Glutamatergic neuron (in vitro differentiated cells): ENCODE measurements around the gene ZFPM1. TPM values are rescaled to one million over a fixed set of nuclear protein-coding genes. Genes with fewer than 3 reads are reported as not detected.
A peak's percentile ranks its signal among the peaks of the same experiment; 100 is the strongest.

ENCODE experiments used
- DNase-seq: peaks from one replicate; pipeline ENCODE4 v3.0.0; 2022
- H3K27ac Mint-ChIP-seq: one replicate; pipeline ENCODE4 v1.8.0; 2020; ENCODE audit warnings: mild to moderate bottlenecking, mixed read lengths, inconsistent platforms; ENCODE audit not compliant: unreplicated experiment
- H3K27me3 Mint-ChIP-seq: one replicate; pipeline ENCODE4 v1.8.0; 2020; ENCODE audit warnings: mild to moderate bottlenecking, moderate library complexity, mixed read lengths, inconsistent platforms; ENCODE audit not compliant: unreplicated experiment
- H3K36me3 Mint-ChIP-seq: one replicate; pipeline ENCODE4 v1.8.0; 2020; ENCODE audit warnings: mild to moderate bottlenecking, mixed read lengths, inconsistent platforms; ENCODE audit not compliant: unreplicated experiment
- H3K4me1 Mint-ChIP-seq: one replicate; pipeline ENCODE4 v1.8.0; 2020; ENCODE audit warnings: mild to moderate bottlenecking, low read depth, mixed read lengths, inconsistent platforms; ENCODE audit not compliant: unreplicated experiment
- H3K4me3 Mint-ChIP-seq: one replicate; pipeline ENCODE4 v1.8.0; 2020; ENCODE audit warnings: mild to moderate bottlenecking, mixed read lengths, inconsistent platforms; ENCODE audit not compliant: unreplicated experiment
- H3K9me3 Mint-ChIP-seq: one replicate; pipeline ENCODE4 v1.8.0; 2020; ENCODE audit warnings: mild to moderate bottlenecking, moderate library complexity, mixed read lengths, inconsistent platforms; ENCODE audit not compliant: unreplicated experiment
- CTCF ChIP-seq: fragments of 200-600 bp; sonication (generic); IDR thresholded peaks from one replicate; pipeline ENCODE4 v1.5.0; 2021; ENCODE audit not compliant: partially characterized antibody, unreplicated experiment
- total RNA-seq: library from RNA; stranded (reverse); fragmentation: NEBNext Ultra II Directional; extraction: Animal tissue kit (Norgen Biotek cat#: 25700); gene quantifications from one replicate; pipeline ENCODE4 v1.2.1, GENCODE V29; 2021; ENCODE audit not compliant: unreplicated experiment

Gene ZFPM1
- total RNA-seq, 1 donor from 2014 or later, result 11.1 TPM

- DNase-seq, result no peak
- Mint-ChIP-seq H3K4me3 (no peak overlapping the region), H3K27me3 (peaks cover 5% of the 10 kb centered on the region), H3K27ac (no peak overlapping the region), H3K36me3 (no peaks in the 10 kb centered on the region), H3K9me3 (peaks cover 2% of the 10 kb centered on the region), H3K4me1 (peaks cover 17% of the 10 kb centered on the region)
- TF ChIP-seq CTCF, result no peak
Observed at GRCh38 chr16:88553739-88554138, 100.7 kb downstream of the ZFPM1 start.

GRCh38 chr16:88554711-88555264 lies 101.7 kb downstream of the ZFPM1 start:
- peak overlapping the region; percentile 33 for H3K27ac Mint-ChIP-seq
- H3K4me1 Mint-ChIP-seq, result peaks cover 17% of the 10 kb centered on the region
- no peaks in the 10 kb centered on the region for H3K36me3 Mint-ChIP-seq
- H3K27me3 Mint-ChIP-seq, result peaks cover 4% of the 10 kb centered on the region
- no peak for TF ChIP-seq CTCF
- peak; percentile 59 for DNase-seq
- H3K9me3 Mint-ChIP-seq, result peaks cover 5% of the 10 kb centered on the region
- peak overlapping the region; percentile 49 for H3K4me3 Mint-ChIP-seq

- Mint-ChIP-seq H3K4me3 (no peak overlapping the region), H3K36me3 (no peaks in the 10 kb centered on the region), H3K9me3 (peaks cover 6% of the 10 kb centered on the region), H3K4me1 (peaks cover 13% of the 10 kb centered on the region), H3K27me3 (peaks cover 4% of the 10 kb centered on the region), H3K27ac (peak overlapping the region; percentile 46)
- TF ChIP-seq CTCF, result no peak
- DNase-seq, result no peak
Observed at GRCh38 chr16:88556294-88556988, 103.4 kb downstream of the ZFPM1 start.

GRCh38 chr16:88558457-88559442 lies 105.7 kb downstream of the ZFPM1 start:
- peaks cover 14% of the 10 kb centered on the region for H3K4me1 Mint-ChIP-seq
- no peaks in the 10 kb centered on the region for H3K36me3 Mint-ChIP-seq
- peaks cover 4% of the 10 kb centered on the region for H3K27me3 Mint-ChIP-seq
- DNase-seq, result peak; percentile 55
- H3K27ac Mint-ChIP-seq, result peak overlapping the region; percentile 62
- H3K4me3 Mint-ChIP-seq, result peak overlapping the region; percentile 23
- H3K9me3 Mint-ChIP-seq, result peaks cover 4% of the 10 kb centered on the region
- TF ChIP-seq CTCF, result peak; percentile 62
